Stromal cell of bone marrow (primary cell): ENCODE data around the gene NPC1L1.
"Not testable (repeated sequence)": the region's sequence is repeated elsewhere in the genome, so short reads cannot be mapped to it uniquely, and the experiment has no call there.

Experiments
- DNase-seq: peaks from one replicate; pipeline ENCODE4 v3.0.0-alpha.2; 2012; ENCODE audit warnings: low read depth

Gene NPC1L1

DNA sequence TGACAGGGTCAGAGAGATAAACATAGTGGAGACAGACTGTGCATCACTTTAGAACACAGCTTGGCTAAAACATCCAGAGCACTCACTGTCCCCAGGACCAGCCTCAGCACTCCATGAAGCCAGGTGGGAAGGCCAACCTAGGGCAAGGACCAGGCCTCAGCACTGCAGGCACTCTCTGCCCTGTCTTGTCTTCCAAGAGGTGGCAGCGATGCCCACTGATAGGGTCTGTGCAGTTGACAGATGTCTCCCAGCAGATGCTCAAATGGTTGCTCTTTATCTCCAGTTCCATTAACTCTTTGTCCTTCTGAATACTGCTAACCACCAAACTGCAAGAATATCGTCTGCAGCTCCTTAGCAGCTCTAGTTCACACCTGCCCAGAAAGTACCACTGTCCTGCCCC, 23.5 kb upstream of the NPC1L1 start:
- no peak for DNase-seq

DNA sequence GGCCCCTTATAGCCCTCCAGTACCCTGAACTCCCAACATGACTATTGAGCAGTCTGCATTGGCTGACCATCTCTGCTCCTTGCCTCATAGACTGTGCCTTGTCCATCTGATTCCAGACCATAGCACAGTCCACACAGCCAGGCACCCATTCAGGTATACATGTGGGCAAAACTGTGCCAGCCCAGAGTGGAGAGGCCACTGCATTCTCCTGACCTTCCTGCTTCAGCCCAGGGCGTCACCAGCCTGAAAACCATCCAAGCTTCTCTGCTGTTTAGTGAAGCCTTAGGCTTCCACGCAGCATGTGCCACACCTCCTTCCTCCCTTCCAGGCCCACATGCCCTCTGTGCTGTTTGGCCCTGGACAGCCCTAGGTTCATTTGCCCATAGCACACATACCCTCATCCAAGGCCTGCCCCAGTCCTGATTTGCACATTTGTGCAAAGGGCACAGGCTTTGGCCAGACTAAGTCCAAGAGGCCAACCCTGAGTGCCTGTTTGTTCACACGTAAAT, 22.1 kb upstream of the NPC1L1 start:
- no peak for DNase-seq

DNA sequence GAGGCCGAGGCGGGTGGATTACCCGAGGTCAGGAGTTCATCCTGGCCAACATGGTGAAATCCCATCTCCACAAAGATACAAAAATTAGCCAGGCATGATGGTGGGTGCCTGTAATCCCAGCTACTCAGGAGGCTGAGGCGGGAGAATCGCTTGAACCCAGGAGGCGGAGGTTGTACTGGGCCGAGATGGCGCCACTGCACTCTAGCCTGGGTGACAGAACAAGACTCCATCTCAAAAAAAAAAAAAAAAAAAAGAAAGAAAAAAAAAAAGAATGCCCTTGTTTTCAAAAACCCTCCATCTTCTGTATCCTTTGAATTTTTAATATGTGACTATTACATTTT, 21.5 kb upstream of the NPC1L1 start:
- not testable (repeated sequence) for DNase-seq

DNA sequence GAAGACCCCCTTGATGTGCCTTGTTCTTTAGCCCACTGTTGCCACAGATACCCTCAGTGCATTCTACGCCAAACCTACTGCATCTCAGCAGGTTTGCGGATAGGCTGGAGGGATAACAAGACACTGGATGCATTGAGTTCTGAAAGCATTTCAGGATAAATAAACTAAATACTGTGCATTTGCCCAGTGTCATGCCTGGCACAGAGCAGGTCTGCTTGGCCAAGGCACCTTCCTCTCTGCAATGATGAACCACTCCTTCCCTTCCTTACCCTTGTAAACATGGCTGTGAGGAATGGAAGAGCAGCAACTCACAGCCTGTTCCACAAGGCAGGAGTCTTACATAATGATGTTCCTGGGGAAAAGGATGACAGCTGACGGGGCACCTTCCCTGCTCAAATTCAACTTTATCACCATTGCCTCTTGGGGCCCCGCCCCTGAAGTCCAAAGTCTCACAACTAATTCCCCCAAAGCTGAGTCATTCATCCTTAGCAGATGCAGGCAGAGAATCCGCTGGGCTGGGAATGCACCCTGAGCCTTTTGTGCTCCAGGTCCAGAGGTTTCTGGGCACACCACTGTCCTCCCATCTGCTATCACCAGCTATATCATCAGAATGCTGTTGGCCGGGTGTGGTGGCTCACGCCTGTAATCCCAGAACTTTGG, 21.0 kb upstream of the NPC1L1 start:
- DNase-seq: no peak

DNA sequence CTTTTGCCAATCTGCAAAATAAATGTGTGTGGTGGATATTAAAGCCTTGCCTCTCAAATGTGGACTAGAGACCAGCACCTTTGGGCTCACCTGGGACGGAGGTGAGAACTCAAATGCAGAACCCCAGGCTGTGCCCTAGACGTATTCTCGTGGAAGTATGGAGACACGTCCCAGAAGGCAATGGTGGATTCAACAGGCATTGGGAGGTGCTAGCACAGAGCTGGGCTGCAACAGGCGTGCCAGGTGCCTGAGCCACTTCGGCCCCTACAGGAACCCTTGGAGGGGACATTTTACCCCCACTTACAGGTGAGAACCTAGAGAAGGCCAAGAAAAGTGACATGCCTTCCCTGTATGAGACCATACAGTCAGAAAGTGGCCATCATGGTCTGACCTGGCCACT, 20.4 kb upstream of the NPC1L1 start:
- DNase-seq: no peak

DNA sequence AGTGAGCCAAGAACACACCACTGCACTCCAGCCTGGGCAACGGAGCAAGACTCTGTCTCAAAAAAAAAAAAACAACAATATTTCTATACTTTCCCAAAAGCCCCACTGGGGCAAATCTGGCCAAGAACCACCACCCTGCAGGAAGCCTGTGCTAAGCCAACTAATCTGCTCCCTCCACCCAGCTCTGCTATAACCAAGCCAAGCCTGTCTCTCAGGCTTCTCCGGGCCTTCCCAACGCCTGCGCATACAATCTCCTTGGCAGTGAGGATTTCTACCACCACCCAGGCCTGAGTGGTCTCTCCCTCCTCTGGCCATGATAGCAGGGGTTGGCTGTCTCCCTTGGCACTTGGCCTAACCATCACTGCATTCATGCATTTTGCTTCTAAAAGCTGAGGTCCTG, 18.4 kb upstream of the NPC1L1 start:
- DNase-seq: no peak

DNA sequence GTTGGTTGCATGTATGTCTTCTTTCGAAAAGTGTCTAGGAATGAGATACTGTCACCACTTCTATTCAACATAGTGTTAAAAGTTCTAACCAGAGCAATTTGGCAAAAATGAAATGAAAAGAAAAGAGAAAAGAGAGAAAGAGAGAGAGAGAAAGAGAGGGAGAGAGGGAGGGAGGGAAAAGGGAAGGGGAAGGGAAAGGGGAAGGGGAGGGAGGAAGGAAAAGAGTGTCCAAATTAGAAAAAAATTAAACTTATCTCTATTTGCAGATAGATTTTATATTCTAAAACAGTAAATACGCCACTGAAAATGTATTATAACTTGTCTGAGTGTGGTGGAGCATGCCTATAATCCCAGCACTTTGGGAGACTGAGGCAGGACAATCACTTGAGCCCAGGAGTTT, 16.4 kb upstream of the NPC1L1 start:
- DNase-seq: no peak

DNA sequence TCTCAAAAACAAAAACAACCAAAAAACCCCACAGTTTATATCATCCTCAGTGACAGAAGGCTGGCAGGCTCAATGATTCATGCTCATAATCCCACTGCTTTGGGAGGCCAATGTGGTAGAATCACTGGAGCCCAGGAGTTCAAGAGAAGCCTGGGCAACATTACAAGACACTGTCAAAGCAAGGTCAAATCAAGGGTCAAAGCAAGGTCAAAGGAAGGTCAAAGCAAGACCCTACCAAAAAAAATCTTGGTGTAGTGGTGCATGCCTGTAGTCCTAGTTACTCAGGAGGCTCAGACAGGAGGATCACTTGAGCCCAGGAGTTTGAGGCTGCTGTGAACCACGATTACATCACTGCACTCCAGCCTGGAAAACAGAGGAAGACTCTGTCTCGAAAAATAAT, 14.2 kb upstream of the NPC1L1 start:
- DNase-seq: no peak

DNA sequence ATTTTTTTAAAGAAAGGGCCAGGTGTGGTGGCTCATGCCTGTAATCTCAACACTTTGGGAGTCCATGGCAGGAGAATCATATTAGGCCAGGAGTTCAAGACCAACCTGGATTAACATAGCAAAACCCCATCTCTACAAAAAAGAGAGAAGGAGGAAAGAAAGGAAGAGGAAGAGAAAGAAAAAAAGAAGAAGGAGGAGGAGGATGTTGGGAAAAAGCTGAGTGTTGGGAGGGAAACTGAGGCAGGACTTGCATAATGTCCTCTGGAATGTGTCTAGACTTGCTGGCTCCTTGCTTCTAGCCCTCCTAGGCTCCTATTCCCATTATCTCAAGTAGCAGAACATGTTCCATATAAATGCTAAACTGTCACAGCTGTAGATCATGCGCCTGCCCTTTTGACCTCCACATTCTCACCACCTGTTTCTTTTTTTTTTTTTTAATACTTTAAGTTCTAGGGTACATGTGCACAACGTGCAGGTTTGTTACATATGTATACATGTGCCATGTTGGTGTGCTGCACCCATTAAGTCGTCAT, 11.4 kb upstream of the NPC1L1 start:
- DNase-seq: not testable (repeated sequence)

DNA sequence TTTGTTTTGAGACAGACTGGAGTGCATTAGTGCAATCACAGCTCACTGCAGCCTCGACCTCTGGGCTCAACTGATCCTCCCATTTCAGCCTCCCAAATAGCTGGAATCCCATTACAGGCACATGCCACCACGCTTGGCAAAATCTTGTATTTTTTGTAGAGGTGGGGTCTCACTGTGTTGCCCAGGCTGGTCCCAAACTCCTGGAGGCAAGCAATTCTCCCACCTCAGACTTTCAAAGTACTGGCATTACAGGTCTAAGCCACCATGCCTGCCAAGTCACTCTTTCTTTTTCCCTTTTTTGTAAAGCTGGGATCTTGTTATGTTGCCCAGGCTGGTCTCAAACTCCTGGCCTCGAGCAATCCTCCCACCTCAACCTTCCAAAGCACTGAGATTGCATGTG, 8.3 kb upstream of the NPC1L1 start:
- no peak for DNase-seq

DNA sequence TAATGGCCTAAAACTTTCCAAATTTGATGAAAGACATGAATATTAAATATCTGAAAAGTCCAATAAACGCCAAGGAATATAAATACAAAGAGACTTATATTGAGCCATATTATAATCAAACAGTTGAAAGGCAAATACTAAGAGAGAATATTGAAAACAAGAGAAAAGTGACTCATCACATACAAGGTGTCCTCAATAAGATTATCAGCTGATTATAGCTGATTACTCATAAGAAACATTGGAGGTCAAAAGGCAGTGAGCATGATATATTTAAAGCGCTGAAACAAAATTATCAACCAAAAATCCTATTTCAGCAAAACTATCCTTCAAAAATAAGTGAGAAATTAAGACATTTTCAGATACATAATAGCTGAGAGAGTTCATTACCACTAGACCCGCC, 7.8 kb upstream of the NPC1L1 start:
- DNase-seq: no peak

DNA sequence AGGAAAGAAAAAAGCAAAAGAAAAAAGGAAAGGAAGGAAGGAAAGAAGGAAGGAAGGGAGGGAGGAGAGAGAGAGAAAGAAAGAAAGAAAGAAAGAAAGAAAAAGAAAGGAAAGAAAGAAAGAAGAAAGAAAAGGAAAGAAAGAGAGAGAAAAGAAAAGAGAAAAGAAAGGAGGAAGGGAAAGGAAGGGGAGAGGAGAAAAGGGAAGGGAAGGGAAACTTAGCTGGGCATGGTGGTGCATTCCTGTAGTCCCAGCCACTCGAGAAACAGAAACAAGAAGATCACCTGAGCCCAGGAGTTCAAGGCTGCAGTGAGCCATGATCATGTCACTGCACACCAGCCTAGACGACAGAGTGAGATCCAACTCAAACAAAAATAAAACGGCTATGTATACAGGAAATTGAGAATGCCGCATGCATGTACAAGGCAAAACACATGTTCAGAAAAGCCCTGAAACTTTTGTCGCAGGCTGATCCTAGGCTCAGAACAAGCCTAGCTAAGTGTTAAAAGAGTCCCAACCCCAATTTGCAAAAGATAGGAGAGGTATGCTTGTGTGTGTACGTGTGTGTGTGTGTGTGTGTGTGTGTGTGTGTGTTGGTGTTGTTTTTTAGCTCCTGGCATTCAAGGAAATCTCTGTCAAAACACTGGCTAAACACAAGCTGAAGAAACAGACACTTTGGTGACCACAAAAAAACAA, 6.6 kb upstream of the NPC1L1 start:
- DNase-seq: no peak

DNA sequence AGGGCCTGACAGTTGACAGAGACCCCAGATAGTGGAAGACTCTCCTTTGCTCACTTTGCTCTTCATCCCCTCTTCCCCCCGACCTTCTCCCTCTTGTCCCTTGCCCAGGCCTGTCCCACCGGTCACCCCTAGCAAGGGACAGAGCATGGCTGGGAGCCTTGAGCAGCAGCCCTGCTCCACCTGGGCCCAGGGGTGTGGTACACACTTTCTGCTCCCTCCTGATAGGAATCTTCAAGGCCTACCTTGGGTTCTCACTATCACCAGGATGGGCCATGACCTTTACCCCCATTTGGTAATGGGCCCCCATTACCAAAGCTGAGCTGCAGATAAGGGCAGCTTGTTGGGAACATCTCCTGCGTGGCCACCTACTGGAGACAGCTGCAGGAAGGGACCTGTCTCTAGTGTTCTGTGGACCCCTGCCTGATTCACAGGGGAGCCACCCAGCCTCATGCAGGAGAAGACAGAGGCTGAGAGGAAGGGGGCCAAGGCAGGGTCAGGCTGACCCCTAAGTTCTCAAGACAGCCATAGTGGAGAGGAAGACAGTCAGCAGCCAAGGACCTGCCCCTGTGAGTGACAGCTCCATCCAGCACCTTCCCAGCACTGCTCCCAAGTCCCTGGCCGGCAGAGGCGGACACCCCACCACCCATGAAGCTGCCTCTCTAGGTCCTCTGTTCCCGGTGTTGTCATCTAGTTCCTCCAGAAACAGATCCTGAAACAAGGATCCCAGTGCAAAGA, 913 bp upstream of the NPC1L1 start:
- DNase-seq: no peak

DNA sequence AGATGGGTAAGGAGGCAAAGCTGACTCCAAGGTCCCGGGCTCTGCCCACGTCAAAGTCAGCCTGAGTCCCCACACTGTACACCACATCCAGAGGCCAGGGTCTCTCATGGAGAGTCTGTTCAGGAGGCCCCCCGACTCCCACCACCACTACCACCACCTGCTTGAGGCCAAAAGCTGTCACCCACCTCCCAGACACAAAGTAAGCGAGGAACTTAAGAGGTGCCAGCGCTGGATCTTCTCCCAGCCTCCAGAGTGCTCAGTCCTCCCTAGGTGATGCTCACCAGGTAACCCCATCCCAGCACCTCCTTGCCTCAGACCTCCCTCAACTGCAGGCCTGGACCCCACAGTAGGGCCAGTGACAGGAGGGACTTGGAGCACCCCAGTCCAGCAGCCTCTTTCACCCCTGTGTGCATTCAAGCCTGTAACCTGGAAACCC, 520 bp downstream of the NPC1L1 start:
- no peak for DNase-seq

DNA sequence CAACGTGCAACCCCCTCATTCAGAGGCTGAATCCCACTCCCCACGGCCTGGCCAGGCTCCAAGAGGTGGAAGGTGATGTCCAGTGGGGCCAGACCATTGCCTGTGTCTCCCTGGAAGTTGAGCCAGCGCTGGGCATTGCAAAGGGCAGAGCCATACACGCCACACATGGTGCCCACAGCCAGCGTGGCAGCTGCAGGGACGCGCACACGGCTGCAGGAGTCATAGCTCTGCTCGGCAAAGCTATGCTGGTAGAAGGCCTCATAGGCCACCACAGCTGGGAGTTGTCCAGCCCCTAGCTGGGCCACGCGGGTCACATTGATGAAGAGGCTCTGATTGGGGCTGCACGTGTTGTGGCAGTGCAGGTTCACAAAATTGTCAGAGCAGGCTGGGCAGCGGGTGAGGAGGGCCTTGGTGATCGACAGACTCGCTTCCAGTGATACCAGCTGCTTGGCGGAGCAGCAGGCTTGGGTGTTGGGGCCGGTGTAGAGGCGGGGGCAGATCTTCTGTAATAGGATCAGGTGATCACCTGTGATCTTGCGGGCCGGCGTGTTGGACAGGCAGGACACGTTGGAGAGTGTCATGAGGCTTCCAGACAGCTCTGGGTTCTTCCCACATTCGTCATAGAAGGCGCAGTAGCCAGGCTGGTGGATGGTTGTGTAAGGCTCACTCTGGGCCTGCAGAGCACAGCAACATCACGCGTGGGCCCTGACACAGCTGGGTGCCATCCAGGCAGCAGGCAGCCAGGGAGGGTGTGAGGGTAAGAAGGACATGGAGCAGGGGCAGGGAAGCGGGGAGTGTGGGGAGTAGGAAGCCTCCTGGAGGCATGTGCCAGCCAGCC, 1.2 kb downstream of the NPC1L1 start:
- no peak for DNase-seq

DNA sequence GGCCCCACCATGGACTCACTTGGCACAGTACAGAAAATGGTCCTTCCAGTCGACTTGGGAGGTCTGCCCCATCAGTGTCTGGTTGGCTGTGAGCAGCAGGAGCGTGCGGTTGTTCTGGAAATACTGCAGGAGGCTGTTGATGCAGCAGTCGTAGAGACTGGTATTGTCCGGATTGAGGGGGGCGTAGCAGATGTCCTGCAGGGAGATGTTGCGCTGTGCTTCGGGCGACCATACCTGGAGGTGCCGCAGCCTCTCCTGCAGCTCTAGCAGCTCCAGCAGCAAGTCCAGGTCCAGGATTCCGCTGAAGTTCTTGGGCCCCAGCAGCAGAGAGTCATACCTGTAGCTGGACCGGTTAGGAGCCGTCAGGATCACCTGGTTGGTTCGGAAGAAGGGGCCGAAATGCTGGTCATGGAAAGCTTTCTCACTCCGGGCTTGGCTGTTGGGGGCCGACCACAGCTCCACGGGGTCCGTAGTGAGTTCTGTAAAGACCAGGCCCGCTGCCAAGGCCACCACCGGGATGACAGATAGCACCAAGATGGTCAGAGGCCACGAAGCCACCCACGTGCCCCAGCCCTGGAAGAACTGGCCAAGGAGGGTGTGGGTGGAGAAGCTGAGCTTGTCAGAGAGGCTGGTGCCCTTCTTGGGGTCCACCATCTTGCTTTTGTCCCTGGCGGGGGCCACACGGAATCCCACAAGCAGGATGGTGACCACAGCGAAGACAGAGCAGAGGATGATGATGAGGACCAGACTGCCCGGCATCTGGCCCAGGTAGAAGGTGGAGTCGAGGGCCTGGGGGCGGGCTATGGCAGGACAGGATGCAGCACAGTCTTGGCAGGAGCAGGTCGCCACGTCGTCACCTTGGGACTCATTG, 2.1 kb downstream of the NPC1L1 start:
- DNase-seq: no peak

DNA sequence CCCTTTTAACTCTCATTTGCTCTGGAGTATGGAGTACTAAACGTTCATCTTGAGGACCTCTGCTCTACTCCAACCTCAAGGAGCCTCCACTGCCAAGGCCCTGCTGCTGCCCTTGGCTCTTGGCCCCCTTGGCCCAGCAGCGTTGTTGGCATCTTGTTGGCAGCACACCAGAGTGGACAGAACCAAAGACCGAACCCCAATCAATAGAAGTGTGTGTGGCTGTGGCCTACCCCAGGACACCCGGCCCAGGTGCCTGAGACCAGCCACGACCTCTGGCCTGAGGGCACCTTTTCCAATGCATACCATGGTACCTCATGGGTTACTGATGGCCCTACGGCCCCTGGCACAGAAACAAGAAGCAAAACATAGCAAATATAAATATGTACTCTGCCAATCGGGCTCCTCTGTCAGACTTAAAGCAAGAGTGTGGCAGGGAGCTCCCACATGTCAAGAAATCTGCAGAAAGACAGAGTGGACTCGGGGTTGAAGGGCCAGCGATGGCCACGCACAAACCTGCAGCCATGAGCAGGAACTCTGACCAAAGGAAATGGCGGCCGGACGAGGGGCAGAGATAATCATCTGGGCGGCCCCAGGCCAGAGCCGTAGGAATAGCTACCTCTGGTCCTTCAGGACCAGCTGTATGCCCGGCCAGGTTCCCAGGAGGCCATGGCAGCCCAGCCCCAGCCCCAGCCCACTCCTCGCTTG, 2.9 kb downstream of the NPC1L1 start:
- DNase-seq: no peak

DNA sequence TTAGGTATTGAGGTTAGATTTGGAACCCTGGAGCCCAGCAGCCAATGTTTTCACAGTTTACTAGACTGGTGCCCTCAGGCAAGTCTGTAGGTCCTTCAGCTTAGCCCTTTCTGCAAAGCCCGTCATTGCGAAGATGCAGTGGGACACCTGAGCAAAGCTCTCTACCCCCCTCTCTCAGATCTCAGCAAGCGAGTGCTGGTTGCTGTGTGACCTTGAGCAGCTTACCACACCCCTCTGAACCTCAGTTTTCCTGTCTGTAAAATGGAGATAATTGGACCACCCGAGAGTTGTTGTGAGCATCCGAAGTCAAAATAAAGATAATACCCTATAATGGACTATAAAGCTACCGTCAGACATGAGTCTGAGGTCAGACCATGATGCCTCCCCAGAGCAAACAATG, 3.7 kb downstream of the NPC1L1 start:
- no peak for DNase-seq

DNA sequence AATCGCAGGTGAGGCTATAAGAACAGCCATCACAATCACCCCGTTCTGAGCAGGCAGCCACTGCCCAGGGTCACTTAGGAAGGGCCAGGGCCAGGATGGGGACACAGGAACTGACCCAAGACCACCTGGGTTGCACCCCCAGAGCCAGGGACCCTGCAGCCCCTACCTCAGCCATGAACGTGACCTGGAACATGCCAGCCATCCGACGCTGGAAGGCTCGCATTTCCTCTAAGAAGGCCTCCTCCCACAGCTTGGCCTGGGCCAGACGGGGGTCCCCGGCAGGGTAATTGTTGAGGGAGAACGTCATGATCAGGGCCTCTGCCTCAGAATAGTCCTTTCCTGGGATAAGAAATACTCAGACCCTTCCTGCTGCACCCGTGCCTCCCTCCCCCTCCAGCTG, 5.0 kb downstream of the NPC1L1 start:
- DNase-seq: no peak

DNA sequence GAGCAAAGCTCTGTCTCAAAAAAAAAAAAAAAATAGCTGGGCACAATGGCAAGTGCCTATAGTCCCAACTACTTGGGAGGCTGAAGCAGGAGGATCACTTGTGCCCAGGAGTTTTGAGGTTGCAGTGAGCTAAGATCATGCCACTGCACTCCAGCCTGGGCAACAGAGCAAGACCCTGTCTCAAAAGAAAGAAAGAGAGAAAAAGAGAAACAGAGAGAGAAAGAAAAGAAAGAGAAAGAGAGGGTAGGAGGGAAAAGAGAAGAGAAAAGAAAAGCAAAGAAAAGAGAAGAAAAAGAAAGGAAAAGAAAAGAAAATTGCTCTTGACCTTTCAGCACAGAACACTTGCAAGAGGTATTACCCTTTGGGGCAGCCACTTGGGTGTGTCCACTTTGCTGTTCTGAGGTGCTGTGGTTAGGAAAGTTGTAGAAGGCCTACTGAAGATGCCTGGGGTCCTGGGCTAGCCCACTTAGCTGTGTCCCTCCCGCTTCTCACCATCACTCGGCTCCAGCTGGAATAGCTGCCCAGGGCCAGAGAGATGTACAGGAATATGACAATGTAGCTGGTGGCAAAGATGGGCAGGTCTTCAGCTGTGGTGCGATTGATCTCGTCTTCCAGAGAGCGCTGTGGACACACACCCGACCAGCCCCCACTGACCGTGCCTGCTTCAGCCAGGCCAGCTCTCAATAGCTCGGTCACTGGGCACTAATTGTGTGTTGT, 5.6 kb downstream of the NPC1L1 start:
- no peak for DNase-seq
